Fibroblast of the conjunctiva (primary cell): ENCODE data around the gene TEX35.
A peak's percentile ranks its signal among the peaks of the same experiment; 100 is the strongest.
"Not testable (repeated sequence)": the region's sequence is repeated elsewhere in the genome, so short reads cannot be mapped to it uniquely, and the experiment has no call there.

ENCODE experiments used
- DNase-seq: peaks from one replicate; pipeline ENCODE4 v3.0.0-alpha.2; 2010; ENCODE audit warnings: low read depth

Gene TEX35

DNA sequence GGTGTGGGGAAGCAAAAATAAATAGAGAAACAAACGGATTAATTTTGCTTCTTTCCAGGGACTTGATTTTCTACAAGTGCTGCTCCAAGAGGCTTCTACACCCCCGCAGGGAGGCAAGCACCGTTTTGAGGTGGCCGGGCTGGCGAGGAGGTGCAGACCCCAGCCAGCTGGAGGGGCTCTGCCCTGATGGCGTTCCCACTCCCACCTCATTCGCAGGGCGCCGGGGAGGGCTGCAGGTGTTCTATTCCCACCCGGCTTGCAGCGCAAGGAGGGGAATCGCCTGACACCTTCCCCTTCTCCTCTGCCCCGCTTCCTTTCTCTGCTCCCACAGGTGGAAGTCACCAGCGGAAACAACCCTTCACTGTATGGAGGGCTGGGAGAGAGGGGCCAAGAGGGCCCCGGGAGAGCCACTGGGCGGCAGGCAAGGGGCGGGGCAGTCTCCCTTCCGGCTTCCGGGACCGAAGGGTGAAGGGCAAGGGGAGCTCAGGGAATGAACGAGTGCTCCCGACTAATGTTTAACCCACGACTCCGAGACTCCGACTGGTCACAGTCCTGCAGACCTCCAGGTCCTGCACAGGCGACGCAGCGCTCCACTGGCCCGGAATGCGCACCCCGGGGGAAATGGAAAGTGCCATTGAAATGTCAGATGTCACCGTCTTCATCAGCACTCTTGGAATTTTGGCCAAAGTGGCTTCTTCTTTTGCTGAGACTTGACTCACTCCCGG, 29.1 kb downstream of the TEX35 start:
- DNase-seq, result no peak

DNA sequence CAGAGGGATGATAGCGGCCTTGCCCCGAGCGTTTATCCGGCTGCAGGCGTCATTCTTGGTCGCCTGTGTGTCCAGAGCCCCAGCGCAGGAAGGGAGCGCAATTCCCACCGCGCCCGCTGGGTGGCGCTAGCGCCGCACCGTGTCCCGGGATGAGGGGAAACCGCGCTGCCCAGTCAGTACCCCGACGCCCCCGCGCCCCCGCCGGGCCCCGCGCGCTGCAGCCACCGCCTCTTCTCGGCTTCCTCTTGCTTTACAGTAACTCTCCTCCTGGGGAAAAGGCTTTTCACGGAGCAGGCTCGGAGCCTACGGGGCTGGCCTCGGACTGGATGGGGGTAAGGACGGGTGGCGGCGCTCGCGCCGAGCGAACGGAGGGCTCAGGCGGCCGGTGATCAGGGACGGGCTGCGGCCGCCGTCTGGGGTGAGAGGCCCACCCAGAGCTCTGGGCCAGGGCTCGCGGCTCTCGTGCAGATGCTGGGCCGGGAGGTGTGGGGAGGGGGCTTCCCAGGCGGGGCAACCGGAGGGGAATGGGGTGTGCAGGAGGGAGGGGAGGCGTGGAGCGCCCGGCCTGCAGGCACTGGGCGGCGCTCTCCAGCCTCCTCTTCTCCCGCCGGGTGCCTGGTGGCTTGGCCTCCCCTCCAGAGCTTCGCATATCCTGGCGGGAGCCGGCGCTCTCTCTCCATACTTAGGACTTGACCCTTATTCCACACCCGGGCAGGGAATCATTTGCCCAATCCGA, 29.8 kb downstream of the TEX35 start:
- DNase-seq, result peak; percentile 80

DNA sequence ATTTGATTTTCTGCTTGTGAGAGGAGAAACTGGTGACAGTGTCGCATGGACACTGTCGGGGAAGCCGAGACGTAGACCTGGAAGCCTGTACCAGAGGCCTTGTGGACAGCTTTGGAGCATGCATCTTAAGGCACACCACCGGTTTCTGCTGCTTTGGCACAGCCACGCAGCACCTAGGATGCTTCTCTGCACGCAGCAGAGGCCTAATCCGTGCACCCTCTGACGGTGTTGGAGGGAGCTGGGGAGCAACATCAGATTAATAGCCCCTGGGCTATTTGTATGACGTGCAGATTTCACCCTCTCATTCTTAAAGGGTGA, 30.3 kb downstream of the TEX35 start:
- DNase-seq, result no peak

DNA sequence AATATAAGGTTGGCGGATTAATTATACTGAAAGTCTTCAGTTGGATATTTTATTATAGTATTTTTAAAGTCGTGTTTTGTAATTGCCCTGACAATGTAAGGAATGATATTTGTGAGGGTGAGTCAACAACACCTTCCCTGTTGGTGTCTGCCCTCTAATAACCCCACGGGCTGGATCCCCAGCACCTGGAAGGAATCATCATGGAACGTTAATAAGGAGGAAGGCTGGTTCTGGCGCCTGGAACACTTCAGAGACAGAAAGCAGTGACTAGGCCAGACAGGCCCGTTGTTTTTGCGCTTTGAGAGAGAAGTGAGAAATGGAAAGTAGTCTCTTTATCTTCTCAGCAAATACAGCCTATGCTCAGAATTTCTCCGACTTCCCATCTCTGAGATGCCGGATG, 31.6 kb downstream of the TEX35 start:
- no peak for DNase-seq

DNA sequence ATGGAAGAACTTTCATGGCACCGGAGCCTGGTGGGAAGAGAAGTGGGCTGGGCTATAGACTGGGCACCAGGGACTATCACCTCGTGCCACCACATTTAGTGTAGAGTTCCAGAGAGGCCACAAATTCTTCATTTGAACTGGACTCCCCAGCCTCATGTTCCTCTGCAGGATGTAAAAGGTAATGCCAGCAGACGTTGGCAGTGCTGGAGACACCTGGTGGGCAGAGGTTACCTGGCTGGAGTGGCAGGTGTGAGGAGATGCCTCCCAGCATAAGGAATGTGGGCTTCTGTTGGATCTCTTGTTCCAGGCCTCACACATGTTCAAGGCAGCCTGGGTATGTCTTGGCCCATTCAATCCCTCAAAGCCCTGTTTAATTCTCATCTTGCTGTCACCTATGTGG, 35.2 kb downstream of the TEX35 start:
- DNase-seq, result no peak

DNA sequence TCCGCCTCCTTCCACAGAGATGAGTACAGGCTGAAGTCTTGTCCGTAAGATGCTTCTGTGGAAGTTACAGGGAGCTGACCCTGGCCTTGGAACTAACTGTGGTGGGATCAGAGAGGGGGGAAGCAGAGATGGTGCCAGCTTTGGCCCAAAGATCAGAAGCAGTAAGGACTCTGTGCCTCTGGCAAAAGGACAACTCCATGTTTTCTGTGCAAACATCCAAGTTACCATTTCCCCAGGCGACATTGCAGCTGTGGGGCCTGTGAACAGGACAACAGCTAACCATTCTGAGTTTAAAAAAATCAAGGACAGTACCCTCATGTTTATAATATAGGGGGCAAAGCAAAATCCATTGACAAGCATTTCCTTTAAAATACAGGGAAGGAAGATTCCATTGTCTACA, 38.4 kb downstream of the TEX35 start:
- DNase-seq, result no peak

DNA sequence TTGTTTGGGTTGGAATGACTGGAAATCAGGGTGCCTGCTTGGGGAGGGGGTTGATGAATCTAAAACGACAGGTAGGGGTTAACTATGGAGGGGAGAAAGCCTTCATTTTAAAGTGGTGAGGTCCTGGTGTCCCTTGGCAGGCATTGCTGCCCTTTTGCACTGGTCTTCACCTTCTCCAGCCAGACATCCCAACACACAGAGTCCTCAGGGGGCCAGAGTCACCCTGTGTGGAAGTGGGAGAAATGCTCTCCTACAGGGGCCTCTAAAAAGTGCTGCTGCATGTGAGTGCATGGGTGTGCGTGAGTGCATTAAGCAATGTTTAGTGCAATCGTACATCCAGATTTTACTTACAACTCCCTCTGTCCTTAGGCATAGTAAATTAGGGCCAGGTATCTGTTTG, 39.0 kb downstream of the TEX35 start:
- DNase-seq, result no peak

DNA sequence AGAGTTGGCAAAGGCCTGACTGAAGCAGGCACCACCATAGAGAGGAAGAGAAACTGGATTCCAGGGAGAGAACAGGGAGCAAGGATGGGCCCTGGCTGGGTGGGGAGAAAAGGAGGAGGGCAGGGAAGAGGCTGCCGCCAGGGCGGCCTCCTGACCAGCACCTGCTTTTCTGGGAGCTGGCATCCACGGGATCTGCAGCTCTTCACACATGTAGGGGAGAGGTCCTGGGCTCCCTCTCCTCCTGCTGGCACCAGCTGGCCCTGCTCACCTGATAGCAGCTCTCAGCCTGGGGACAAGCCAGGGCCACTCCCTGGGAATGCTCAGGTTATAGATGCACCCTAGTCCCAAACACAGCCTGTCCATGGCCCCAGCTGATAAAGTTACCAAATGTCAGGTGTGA, 39.9 kb downstream of the TEX35 start:
- no peak for DNase-seq

DNA sequence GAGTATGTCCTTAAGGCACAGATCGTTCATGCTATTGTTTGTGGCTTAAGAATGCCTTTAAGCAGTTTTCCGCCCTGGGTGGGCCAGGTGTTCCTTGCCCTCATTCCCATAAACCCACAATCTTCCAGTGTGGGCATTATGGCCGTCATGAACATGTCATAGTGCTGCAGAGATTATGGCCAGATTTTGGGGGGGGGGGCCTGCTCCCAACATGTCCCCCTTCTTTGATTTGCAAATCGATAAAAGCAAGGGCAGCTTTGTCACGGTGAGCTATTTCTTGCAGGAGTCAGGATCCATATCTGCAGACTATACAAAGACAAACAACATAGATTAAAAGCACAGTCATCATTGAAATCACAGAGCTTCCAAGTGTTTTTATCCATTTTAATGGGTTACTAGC, 41.4 kb downstream of the TEX35 start:
- not testable (repeated sequence) for DNase-seq

DNA sequence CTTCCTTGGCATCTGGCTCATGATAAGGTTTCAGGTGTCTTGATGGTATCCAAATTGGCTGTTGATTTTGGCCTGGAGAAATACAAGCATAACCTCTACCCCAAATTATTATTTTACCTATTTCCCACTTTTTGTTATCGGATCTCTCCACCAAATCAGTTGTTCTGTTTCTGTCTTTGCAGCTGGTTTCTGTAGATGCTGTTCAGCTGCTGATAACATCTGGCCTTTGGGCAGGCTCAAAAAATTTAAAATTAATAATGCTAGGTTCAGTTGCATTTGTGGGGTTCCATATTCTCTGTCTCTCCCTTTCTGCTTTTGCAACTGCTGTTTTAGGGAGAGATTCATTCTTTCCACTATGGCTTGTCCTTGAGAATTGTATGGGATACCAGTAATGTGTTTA, 42.7 kb downstream of the TEX35 start:
- DNase-seq, result not testable (repeated sequence)

DNA sequence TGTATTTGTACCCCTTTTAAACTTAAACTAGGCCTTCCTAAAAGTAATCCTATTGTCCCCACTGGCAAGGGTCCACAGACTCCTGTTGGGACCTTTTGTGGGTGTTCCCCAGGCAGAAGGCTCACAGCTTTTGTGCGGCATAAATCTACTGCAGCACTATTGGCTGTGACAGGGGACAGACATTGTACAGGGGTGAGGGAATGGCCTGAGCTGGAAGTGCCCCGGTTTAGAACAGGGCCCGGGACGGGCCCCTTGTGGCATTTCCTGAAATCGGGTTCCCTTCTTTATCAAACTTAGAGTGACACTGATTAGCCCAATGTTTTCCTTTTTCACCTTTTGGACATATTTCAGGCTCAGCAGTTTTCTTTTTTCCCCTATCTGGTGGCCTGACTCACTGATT, 45.9 kb downstream of the TEX35 start:
- DNase-seq, result not testable (repeated sequence)

DNA sequence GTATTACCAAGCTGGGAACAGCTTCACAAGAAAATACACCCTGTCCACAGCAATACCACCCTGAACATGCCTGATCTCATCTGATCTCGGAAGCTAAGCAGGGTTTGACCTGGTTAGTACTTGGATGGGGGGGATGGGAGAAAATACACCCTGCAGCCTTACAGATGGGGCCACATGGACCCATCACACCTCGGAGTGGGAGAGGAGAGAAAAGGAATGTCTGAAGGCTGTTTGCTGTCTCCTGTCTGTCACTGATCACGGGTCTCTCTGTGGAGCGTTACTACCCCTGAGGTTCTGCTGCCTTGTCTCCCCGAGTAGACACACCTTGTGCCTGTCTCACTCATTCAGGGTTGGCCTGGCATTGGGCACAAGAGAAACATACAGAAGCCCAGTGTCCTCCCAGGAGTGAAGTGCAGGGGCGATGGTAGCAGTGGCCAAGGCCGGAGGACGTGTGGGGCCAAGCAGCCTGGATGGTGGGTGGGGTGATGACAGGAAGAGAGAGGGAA, 48.0 kb downstream of the TEX35 start:
- DNase-seq, result no peak

DNA sequence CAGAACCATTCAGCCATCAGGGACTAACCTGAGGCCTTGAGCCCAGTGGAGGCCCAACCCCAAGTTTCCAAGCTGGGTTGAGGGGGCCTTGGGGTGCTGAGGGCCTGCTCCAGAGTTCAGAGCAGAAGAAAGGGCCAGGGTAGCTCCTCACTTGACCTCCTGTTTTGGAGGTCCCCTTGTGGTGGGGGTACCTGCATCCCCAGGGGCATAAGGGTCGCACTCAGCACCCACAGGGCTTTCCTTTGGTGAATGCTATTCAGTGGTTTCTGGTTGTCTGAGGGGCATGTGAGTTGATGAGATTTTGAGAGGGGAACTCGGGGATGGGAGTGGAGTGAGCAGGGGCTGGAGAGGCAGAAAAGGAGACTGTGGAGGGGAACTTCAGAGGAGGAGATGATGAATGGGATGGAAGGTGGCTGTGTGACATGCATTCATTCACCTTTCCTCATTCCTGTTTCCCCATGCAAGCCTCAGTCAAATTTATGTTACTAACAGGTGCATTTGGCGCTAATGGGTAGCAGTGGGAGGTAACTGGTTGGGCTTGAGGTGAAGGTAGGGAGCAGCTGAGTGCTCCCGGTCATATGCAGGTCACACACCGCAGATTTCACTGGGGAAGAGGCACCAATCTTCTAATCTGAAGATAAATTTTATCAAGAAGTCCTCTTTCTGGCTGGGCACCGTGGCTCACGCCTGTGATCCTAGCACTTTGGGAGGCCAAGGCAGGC, 50.4 kb downstream of the TEX35 start:
- no peak for DNase-seq

DNA sequence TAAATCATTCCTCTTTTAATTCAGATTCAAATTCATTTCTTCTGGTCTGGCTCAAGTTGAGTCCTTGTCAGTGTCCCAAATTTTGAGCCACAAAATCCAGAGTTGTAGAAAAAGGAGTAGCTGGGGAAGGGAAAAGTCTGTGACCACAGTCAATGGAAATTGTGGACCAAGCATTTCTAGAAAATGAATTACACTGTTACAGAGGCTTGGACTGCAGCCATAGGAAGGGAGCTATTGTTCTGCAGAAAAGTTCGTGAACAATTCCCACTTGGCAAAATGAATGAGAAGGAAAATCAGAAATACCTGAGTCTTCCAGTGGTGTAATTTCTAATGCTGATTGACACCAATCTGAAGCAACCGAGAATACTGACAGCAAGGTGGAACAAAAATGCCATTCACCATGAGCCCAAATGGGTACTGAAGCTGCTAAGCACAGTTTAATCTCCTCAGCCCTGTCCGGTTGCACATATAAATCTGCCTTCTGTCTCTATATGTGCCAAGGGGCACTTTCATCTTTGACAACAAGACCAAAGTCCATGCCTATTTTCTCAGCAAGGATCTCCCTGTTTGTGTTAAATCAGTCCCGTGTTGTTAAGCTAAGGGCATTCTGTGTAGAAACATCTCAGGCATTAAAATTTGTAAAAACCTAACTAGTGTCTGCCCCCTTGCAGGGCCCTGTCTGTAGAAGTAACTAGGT, 51.3 kb downstream of the TEX35 start:
- no peak for DNase-seq

DNA sequence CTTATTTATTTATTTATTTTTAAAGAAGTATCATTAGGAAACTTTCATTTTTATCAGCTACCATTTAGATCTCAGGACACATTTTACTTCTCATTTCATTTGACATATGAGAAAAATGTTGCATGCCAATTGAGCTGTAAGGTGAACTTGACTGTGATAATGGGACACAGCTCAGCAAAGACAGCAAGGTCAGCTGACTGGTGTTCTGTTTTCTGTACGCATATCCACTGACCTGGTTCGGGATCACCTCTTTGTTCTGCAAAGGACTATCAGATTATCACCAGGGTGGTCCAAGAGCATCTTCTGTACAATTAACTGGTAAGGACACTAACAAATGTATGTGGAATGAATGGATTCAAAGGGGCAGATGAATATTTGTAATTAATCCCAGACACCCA, 51.9 kb downstream of the TEX35 start:
- DNase-seq, result no peak

DNA sequence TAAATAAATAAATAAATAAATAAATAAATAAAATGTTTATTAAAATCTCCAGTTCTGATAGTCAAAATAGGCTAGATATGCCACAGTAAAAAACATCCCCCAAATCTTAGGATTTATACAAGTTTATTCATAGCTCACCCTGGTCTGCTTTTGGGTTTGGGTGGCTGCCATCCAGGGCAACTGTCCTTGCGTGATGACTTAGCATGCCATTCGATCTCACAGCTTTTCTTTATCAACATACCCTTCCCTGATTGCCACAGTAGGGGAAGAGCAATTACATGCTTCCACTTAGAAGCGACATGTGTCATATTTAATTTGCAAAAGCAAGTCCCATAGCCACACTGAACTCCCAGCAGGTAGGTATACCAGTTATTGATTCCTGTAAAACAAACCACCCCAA, 52.7 kb downstream of the TEX35 start:
- DNase-seq, result no peak

DNA sequence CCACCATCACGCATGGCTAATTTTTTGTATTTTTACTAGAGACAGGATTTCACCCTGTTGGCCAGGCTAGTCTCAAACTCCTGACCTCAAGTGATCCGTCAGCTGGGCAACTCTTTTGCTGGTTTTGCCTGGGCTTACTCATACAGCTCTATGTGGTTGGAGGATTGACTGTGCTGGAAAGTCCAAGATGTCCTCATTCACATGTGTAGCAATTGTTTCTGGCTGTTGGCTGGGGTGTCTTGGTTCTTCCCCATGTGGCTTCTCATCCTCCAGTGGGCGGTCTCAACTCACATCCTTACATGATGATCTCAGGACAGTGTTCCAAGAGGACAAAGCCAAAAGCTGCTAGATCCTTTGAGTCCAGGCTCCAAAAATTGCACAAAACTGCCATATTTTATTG, 53.3 kb downstream of the TEX35 start:
- no peak for DNase-seq

DNA sequence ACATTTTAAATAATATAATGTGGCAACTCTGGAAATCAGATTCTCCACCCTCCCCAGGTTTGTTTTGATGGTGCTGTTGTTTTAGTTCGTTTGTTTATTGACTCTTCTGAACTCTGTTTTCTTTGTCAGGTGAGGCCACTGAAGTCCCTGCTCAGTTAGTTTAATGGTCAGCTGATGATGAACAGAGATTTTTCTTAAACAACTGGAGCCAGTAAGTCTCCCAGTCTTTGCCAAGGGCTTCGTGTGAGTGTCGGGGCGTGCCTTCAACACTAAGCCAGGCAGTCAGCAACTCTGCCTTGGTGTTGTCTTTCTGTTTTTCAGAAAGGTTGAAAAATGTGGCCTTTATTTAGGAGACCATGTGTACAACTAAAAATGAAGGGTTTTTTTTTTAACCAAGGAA, 58.9 kb downstream of the TEX35 start:
- no peak for DNase-seq
